Peyer's patch (tissue), 4 donors: ENCODE data around the gene RUNX1. TPM values are rescaled to one million over a fixed set of nuclear protein-coding genes. Genes with fewer than 3 reads are reported as not detected.

ENCODE experiments used
- DNase-seq, 3 donors: peaks; one replicate each; pipeline ENCODE4 v3.0.0-alpha.2; 2017 to 2019
- H3K27ac ChIP-seq, 4 donors: fragments of 200-600 bp; sonication (generic); one replicate each; pipeline ENCODE4 v1.5.1; 2016 to 2019
- H3K27me3 ChIP-seq, 2 donors: fragments of 200-600 bp; sonication (generic); one replicate each; pipeline ENCODE4 v1.5.1; 2019
- H3K36me3 ChIP-seq, 3 donors: fragments of 200-600 bp; sonication (generic); one replicate each; pipeline ENCODE4 v1.5.1; 2016 to 2019
- H3K4me1 ChIP-seq, 4 donors: fragments of 200-600 bp; sonication (generic); one replicate each; pipeline ENCODE4 v1.5.1; 2016 to 2019
- H3K4me3 ChIP-seq, 4 donors: fragments of 200-600 bp; sonication (generic); 1 replicate in 3 of 4; 2 replicates in 1 of 4; pipeline ENCODE4 v1.5.1; 2016 to 2019; ENCODE audit warnings: mild to moderate bottlenecking in 1 of 4
- H3K9me3 ChIP-seq, 4 donors: fragments of 200-600 bp; sonication (generic); one replicate each; pipeline ENCODE4 v1.5.1; 2016 to 2019; ENCODE audit warnings: mild to moderate bottlenecking in 1 of 4
- CTCF ChIP-seq, 6 experiments: fragments of 450-650 bp in 4 of 6; fragments of 200-600 bp in 2 of 6; sonication (generic) in 1 of 6; IDR thresholded peaks; one replicate each; pipeline ENCODE4 v1.5.1; 2017 to 2019; ENCODE audit warnings: antibody characterized with exemption in 6 of 6, mild to moderate bottlenecking in 3 of 6, moderate library complexity in 1 of 6
- POLR2A ChIP-seq, 2 donors: fragments of 450-650 bp; IDR thresholded peaks; one replicate each; pipeline ENCODE4 v1.5.1; 2017; ENCODE audit warnings: antibody characterized with exemption in 2 of 2, mild to moderate bottlenecking in 2 of 2, moderate library complexity in 2 of 2
- total RNA-seq, 4 donors: library from RNA; depleted of rRNA; stranded (reverse); fragments of >200 nt; gene quantifications; one replicate each; pipeline ENCODE4 v1.1.0, GENCODE V29; 2016

The RUNX1 gene
- total RNA-seq, 4 donors from 2014 or later, result 15.1 to 80.9 (median 24.1) TPM

GRCh38 chr21:35072557-35072956 lies 23.5 kb upstream of the RUNX1 start:
- Histone ChIP-seq H3K27ac (peak overlapping the region in 1 of 4 donors; percentile 60), H3K27me3 (no peaks in the 10 kb centered on the region)
- TF ChIP-seq POLR2A (IDR thresholded peaks at IDR 0.05), result no peak
- no peak for TF ChIP-seq CTCF (IDR thresholded peaks at IDR 0.05)

GRCh38 chr21:35071347-35071746 lies 22.2 kb upstream of the RUNX1 start:
- H3K27me3 ChIP-seq, result no peaks in the 10 kb centered on the region
- TF ChIP-seq POLR2A (IDR thresholded peaks at IDR 0.05), result no peak
- no peak for TF ChIP-seq CTCF (IDR thresholded peaks at IDR 0.05)
- no peaks in the 10 kb centered on the region for H3K4me1 ChIP-seq
- no peak for DNase-seq
- no peak overlapping the region for H3K27ac ChIP-seq
- no peaks in the 10 kb centered on the region for H3K36me3 ChIP-seq
- H3K9me3 ChIP-seq, result no peaks in the 10 kb centered on the region
- no peak overlapping the region for H3K4me3 ChIP-seq

More at GRCh38 chr21:35072557-35072956, 23.5 kb upstream of the RUNX1 start:
- no peaks in the 10 kb centered on the region for H3K4me1 ChIP-seq
- H3K36me3 ChIP-seq, result no peaks in the 10 kb centered on the region
- H3K4me3 ChIP-seq, result no peak overlapping the region
- no peaks in the 10 kb centered on the region for H3K9me3 ChIP-seq
- no peak for DNase-seq

GRCh38 chr21:35070436-35070835 lies 21.3 kb upstream of the RUNX1 start:
- H3K36me3 ChIP-seq, result no peaks in the 10 kb centered on the region

GRCh38 chr21:35066824-35067223 lies 17.7 kb upstream of the RUNX1 start:
- Histone ChIP-seq H3K27ac (no peak overlapping the region), H3K4me1 (no peaks in the 10 kb centered on the region), H3K9me3 (no peaks in the 10 kb centered on the region), H3K36me3 (no peaks in the 10 kb centered on the region), H3K27me3 (no peaks in the 10 kb centered on the region), H3K4me3 (no peak overlapping the region)
- no peak for DNase-seq
- no peak for TF ChIP-seq POLR2A (IDR thresholded peaks at IDR 0.05)

More at GRCh38 chr21:35070436-35070835, 21.3 kb upstream of the RUNX1 start:
- TF ChIP-seq CTCF (IDR thresholded peaks at IDR 0.05) (no peak), POLR2A (IDR thresholded peaks at IDR 0.05) (no peak)
- Histone ChIP-seq H3K4me3 (no peak overlapping the region), H3K27ac (no peak overlapping the region), H3K9me3 (no peaks in the 10 kb centered on the region), H3K4me1 (no peaks in the 10 kb centered on the region), H3K27me3 (no peaks in the 10 kb centered on the region)
- no peak for DNase-seq

GRCh38 chr21:35063428-35064172 lies 14.5 kb upstream of the RUNX1 start:
- H3K27ac ChIP-seq, result no peak overlapping the region
- no peaks in the 10 kb centered on the region for H3K4me1 ChIP-seq
- H3K4me3 ChIP-seq, result no peak overlapping the region
- H3K9me3 ChIP-seq, result no peaks in the 10 kb centered on the region
- H3K27me3 ChIP-seq, result no peaks in the 10 kb centered on the region
- no peak for DNase-seq
- no peak for TF ChIP-seq POLR2A (IDR thresholded peaks at IDR 0.05)
- TF ChIP-seq CTCF (IDR thresholded peaks at IDR 0.05), result no peak
- H3K36me3 ChIP-seq, result no peaks in the 10 kb centered on the region

- TF ChIP-seq CTCF (IDR thresholded peaks at IDR 0.05), result no peak
- no peak for TF ChIP-seq POLR2A (IDR thresholded peaks at IDR 0.05)
- no peak overlapping the region for H3K4me3 ChIP-seq
- H3K4me1 ChIP-seq, result no peaks in the 10 kb centered on the region
- DNase-seq, result no peak
- no peaks in the 10 kb centered on the region for H3K27me3 ChIP-seq
- no peaks in the 10 kb centered on the region for H3K9me3 ChIP-seq
- H3K36me3 ChIP-seq, result no peaks in the 10 kb centered on the region
- H3K27ac ChIP-seq, result no peak overlapping the region
These were observed 12.9 kb upstream of the RUNX1 start for GRCh38 chr21:35062016-35062415.
